IMR-90 (cell line): ENCODE measurements around the gene ZNF433. TPM values are rescaled to one million over a fixed set of nuclear protein-coding genes. Genes with fewer than 3 reads are reported as not detected.

Experiments
- ATAC-seq: fragments of 200-7000 bp; cut with Tn5 transposase; 2 replicates; pipeline ENCODE4 v1.9.1; 2020; ENCODE audit warnings: low read depth, mild to moderate bottlenecking, moderate library complexity
- BruUV-seq: library from RNA; stranded (reverse); fragments of 400-500 nt; replicated peaks from 2 replicates; lab custom pipeline; 2021; lab: Mats Ljungman, UMichigan
- CTCF ChIA-PET: fragments of 300-600 bp; formaldehyde crosslinking; extraction: SDS; loops from one replicate; lab custom pipeline; 2021; ENCODE audit warnings: antibody characterized with exemption; lab: Yijun Ruan, JAX
- POLR2A ChIA-PET: fragments of 300-600 bp; sonication (Branson Sonifier 250); formaldehyde crosslinking; loops from one replicate; lab custom pipeline; 2022; ENCODE audit warnings: antibody characterized with exemption; ENCODE audit not compliant: unreplicated experiment; lab: Charles Lee
- DNase-seq: peaks from one replicate; pipeline ENCODE4 v3.0.0; 2013
- H2AFZ ChIP-seq: replicated peaks from 2 replicates; pipeline ENCODE3; 2013; ENCODE audit warnings: low read length, mild to moderate bottlenecking; ENCODE audit not compliant: poor library complexity
- H2AK5ac ChIP-seq: 2 replicates; pipeline ENCODE4 v1.6.1; 2013; ENCODE audit warnings: low read depth, low read length, inconsistent platforms
- H2AK9ac ChIP-seq: replicated peaks from 2 replicates; pipeline ENCODE3; 2013; ENCODE audit warnings: mild to moderate bottlenecking, low read depth, low read length, moderate library complexity; ENCODE audit not compliant: poor library complexity
- H2BK120ac ChIP-seq: 2 replicates; pipeline ENCODE4 v1.6.1; 2013; ENCODE audit warnings: low read depth, low read length, inconsistent platforms
- H2BK15ac ChIP-seq: 3 replicates; pipeline ENCODE4 v1.6.1; 2013; ENCODE audit warnings: low read depth, low read length, inconsistent platforms
- H2BK20ac ChIP-seq: 2 replicates; pipeline ENCODE4 v1.6.1; 2013; ENCODE audit warnings: low read depth, mild to moderate bottlenecking, inconsistent platforms, low read length, moderate library complexity
- H2BK5ac ChIP-seq: 2 replicates; pipeline ENCODE4 v1.6.1; 2013; ENCODE audit warnings: mild to moderate bottlenecking, low read depth, low read length, inconsistent platforms; ENCODE audit not compliant: poor library complexity, severe bottlenecking
- H3K14ac ChIP-seq: replicated peaks from 2 replicates; pipeline ENCODE4 v1.6.1; 2013; ENCODE audit warnings: low read depth, low read length, inconsistent platforms
- H3K18ac ChIP-seq: 2 replicates; pipeline ENCODE4 v1.6.1; 2013; ENCODE audit warnings: low read depth, low read length, control low read depth
- H3K23ac ChIP-seq: 2 replicates; pipeline ENCODE4 v1.6.1; 2013; ENCODE audit warnings: low read depth, low read length, inconsistent platforms
- H3K27ac ChIP-seq: 2 replicates; pipeline ENCODE4 v1.5.1; 2013; ENCODE audit warnings: mild to moderate bottlenecking, control low read depth, low read length; ENCODE audit not compliant: insufficient read depth
- H3K27me3 ChIP-seq: 2 replicates; pipeline ENCODE4 v1.6.1; 2013; ENCODE audit warnings: low read length; ENCODE audit not compliant: control insufficient read depth, insufficient read depth
- H3K36me3 ChIP-seq: 2 replicates; pipeline ENCODE4 v1.6.1; 2013; ENCODE audit warnings: low read length, mixed read lengths; ENCODE audit not compliant: control insufficient read depth, insufficient read depth
- H3K4ac ChIP-seq: 2 replicates; pipeline ENCODE4 v1.6.1; 2013; ENCODE audit warnings: low read depth, low read length, inconsistent platforms
- H3K4me1 ChIP-seq: 2 replicates; pipeline ENCODE4 v1.6.1; 2013; ENCODE audit warnings: low read length, mixed read lengths; ENCODE audit not compliant: control insufficient read depth, insufficient read depth
- H3K4me2 ChIP-seq: 2 replicates; pipeline ENCODE4 v1.6.1; 2013; ENCODE audit warnings: low read depth, mild to moderate bottlenecking, control low read depth, low read length, moderate library complexity
- H3K4me3 ChIP-seq: 2 replicates; pipeline ENCODE4 v1.5.1; 2013; ENCODE audit warnings: low read depth, mild to moderate bottlenecking, control low read depth, low read length, moderate library complexity; ENCODE audit not compliant: insufficient read depth
- H3K56ac ChIP-seq: 2 replicates; pipeline ENCODE4 v1.6.1; 2013; ENCODE audit warnings: low read length, inconsistent platforms; ENCODE audit not compliant: insufficient read depth; ENCODE audit errors: extremely low read depth
- H3K79me1 ChIP-seq, 2 experiments: 2 replicates each; pipeline ENCODE4 v1.6.1; 2013; ENCODE audit warnings: low read length in 2 of 2, inconsistent platforms in 1 of 2, low read depth in 1 of 2
- H3K9ac ChIP-seq: 2 replicates; pipeline ENCODE4 v1.6.1; 2013; ENCODE audit warnings: low read depth, low read length, control low read depth
- H3K9me1 ChIP-seq: 2 replicates; pipeline ENCODE4 v1.6.1; 2013; ENCODE audit warnings: low read length, inconsistent platforms; ENCODE audit not compliant: insufficient read depth
- H3K9me3 ChIP-seq: 2 replicates; pipeline ENCODE4 v1.6.1; 2013; ENCODE audit warnings: low read length; ENCODE audit not compliant: control insufficient read depth, insufficient read depth
- H4K20me1 ChIP-seq: 2 replicates; pipeline ENCODE4 v1.6.1; 2013; ENCODE audit warnings: low read length, inconsistent platforms; ENCODE audit not compliant: insufficient read depth
- H4K5ac ChIP-seq: 2 replicates; pipeline ENCODE4 v1.6.1; 2013; ENCODE audit warnings: mild to moderate bottlenecking, low read depth, low read length, control low read depth
- H4K8ac ChIP-seq, 2 experiments: 2 replicates each; pipeline ENCODE4 v1.6.1; 2013; ENCODE audit warnings: low read depth in 2 of 2, low read length in 2 of 2, control low read depth in 1 of 2, inconsistent platforms in 1 of 2
- H4K91ac ChIP-seq: 2 replicates; pipeline ENCODE4 v1.6.1; 2013; ENCODE audit warnings: low read depth, low read length, inconsistent platforms; ENCODE audit not compliant: insufficient read depth
- BHLHE40 ChIP-seq: fragments of 150-350 bp; IDR thresholded peaks from 2 replicates; pipeline ENCODE4 v1.6.1; 2016; ENCODE audit warnings: mild to moderate bottlenecking, low read depth, low read length
- CEBPB ChIP-seq: IDR thresholded peaks from 2 replicates; pipeline ENCODE4 v1.6.1; 2012; ENCODE audit warnings: low read depth, low read length, improper control_type of control experiment
- CHD1 ChIP-seq: IDR thresholded peaks from 2 replicates; pipeline ENCODE4 v1.6.1; 2012; ENCODE audit warnings: low read depth, low read length, improper control_type of control experiment
- ELK1 ChIP-seq: fragments of 150-350 bp; IDR thresholded peaks from 2 replicates; pipeline ENCODE4 v1.6.1; 2016; ENCODE audit warnings: low read depth, mild to moderate bottlenecking, low read length, moderate library complexity, borderline replicate concordance
- FOS ChIP-seq: fragments of 150-350 bp; IDR thresholded peaks from 2 replicates; pipeline ENCODE4 v1.6.1; 2016; ENCODE audit warnings: low read depth, low read length
- MAFK ChIP-seq: IDR thresholded peaks from 2 replicates; pipeline ENCODE4 v1.6.1; 2012; ENCODE audit warnings: low read depth, low read length, improper control_type of control experiment
- MAZ ChIP-seq: IDR thresholded peaks from 2 replicates; pipeline ENCODE4 v1.6.1; 2012; ENCODE audit warnings: low read depth, mild to moderate bottlenecking, low read length, improper control_type of control experiment, moderate library complexity, borderline replicate concordance
- MXI1 ChIP-seq: IDR thresholded peaks from 2 replicates; pipeline ENCODE4 v1.6.1; 2012; ENCODE audit warnings: low read depth, mild to moderate bottlenecking, low read length, moderate library complexity, borderline replicate concordance
- NFE2L2 ChIP-seq: fragments of 150-350 bp; IDR thresholded peaks from 2 replicates; pipeline ENCODE4 v1.6.1; 2016; ENCODE audit warnings: low read depth, mild to moderate bottlenecking, low read length
- POLR2A ChIP-seq: IDR thresholded peaks from 2 replicates; pipeline ENCODE4 v1.6.1; 2012; ENCODE audit warnings: mild to moderate bottlenecking, low read depth, low read length
- RAD21 ChIP-seq: IDR thresholded peaks from 2 replicates; pipeline ENCODE4 v1.6.1; 2012; ENCODE audit warnings: low read length, improper control_type of control experiment
- RCOR1 ChIP-seq: IDR thresholded peaks from 2 replicates; pipeline ENCODE4 v1.6.1; 2012; ENCODE audit warnings: mild to moderate bottlenecking, low read length, improper control_type of control experiment; ENCODE audit not compliant: insufficient replicate concordance
- RFX5 ChIP-seq: IDR thresholded peaks from 2 replicates; pipeline ENCODE4 v1.8.0; 2012; ENCODE audit warnings: low read depth, mild to moderate bottlenecking, low read length, moderate library complexity
- SMC3 ChIP-seq: fragments of 150-350 bp; IDR thresholded peaks from 2 replicates; pipeline ENCODE4 v1.6.1; 2016; ENCODE audit warnings: low read depth, mild to moderate bottlenecking, antibody characterized with exemption, low read length, moderate library complexity
- WGBS, 2 experiments: methylation state at CpG; one replicate each; pipeline versions ENCODE4 v1.1.5 to v1.1.7; 2013; ENCODE audit warnings: missing lambda C conversion rate in 2 of 2; ENCODE audit not compliant: insufficient read length in 1 of 2; ENCODE audit errors: extremely low coverage in 2 of 2; 5-methylcytosine and 5-hydroxymethylcytosine counted together
- dilution Hi-C: fragments of 300-500 bp; cut with HindIII; formaldehyde crosslinking; loops from one replicate; pipeline ENCODE4 v1.14.3; 2018; ENCODE audit warnings: low sequenced_read_pairs; ENCODE audit not compliant: unreplicated experiment
- in situ Hi-C: fragments of 300-500 bp; cut with MboI; formaldehyde crosslinking; loops from 3 replicates; pipeline ENCODE4 v1.14.3; 2019; ENCODE audit warnings: low sequenced_read_pairs, inconsistent platforms, mixed read lengths
- intact Hi-C: fragments of 100-400 bp; cut with micrococcal nuclease; formaldehyde crosslinking; loops from 2 replicates; pipeline ENCODE4 v1.10.0; 2022
- polyA plus RNA-seq, 3 experiments: library from polyadenylated mRNA; depleted of rRNA; stranded (reverse); fragments of >200 nt; gene quantifications; 2 replicates each; pipeline ENCODE4 v1.2.3, GENCODE V29; 2012; ENCODE audit warnings: low replicate concordance in 1 of 3
- total RNA-seq: library from RNA; depleted of rRNA; stranded (reverse); fragments of >200 nt; gene quantifications from 2 replicates; pipeline ENCODE4 v1.2.3, GENCODE V29; 2012
- TF ChIP-seq, protein P1 (sequence below): fragments of 150-350 bp; IDR thresholded peaks from 2 replicates; pipeline ENCODE4 v1.6.1; 2017; ENCODE audit warnings: mild to moderate bottlenecking, antibody characterized with exemption, low read length, low read depth

Gene ZNF433
- total and polyA plus RNA-seq, 2 of the 4 experiments (the other 2 are of a cell fraction): 3.5 to 11.1 TPM

GRCh38 chr19:12015753-12016116, 19.7 kb downstream of the ZNF433 start:
- CTCF ChIA-PET: no interaction called here
- intact Hi-C loops: no loop called here
- peaks cover 78% of the 10 kb centered on the region for H3K9me3 ChIP-seq

More at GRCh38 chr19:12015753-12016116, 19.7 kb downstream of the ZNF433 start:
- POLR2A ChIA-PET: no interaction called here
- TF ChIP-seq ELK1 (no peak), FOS (no peak), RAD21 (no peak), RCOR1 (no peak), MAFK (no peak), MXI1 (no peak), BHLHE40 (no peak), RFX5 (no peak), CHD1 (no peak), CEBPB (no peak), NFE2L2 (no peak), MAZ (no peak), SMC3 (no peak), POLR2A (no peak)
- TF ChIP-seq, protein P1, sequence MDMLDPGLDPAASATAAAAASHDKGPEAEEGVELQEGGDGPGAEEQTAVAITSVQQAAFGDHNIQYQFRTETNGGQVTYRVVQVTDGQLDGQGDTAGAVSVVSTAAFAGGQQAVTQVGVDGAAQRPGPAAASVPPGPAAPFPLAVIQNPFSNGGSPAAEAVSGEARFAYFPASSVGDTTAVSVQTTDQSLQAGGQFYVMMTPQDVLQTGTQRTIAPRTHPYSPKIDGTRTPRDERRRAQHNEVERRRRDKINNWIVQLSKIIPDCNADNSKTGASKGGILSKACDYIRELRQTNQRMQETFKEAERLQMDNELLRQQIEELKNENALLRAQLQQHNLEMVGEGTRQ: no peak
- no peaks in the 10 kb centered on the region for H3K27me3 ChIP-seq
- in situ Hi-C loops (no loop called here), dilution Hi-C loops (no loop called here)
- no CpG with 5 or more reads among the region's 2 CpGs for WGBS, 2 experiments
- H3K4ac ChIP-seq: no peak overlapping the region
- H4K91ac ChIP-seq: no peak overlapping the region
- no peak overlapping the region for H4K5ac ChIP-seq
- no peaks in the 10 kb centered on the region for H3K4me1 ChIP-seq
- no peak for ATAC-seq
- no peak overlapping the region for H3K23ac ChIP-seq
- no peak overlapping the region for H3K27ac ChIP-seq
- no peak overlapping the region for H3K56ac ChIP-seq
- H3K4me2 ChIP-seq: no peak overlapping the region
- no peak overlapping the region for H2AK9ac ChIP-seq
- peaks cover 56% of the 10 kb centered on the region for H3K36me3 ChIP-seq
- H3K79me1 ChIP-seq: peaks cover 5 to 11% of the 10 kb centered on the region in 2 experiments
- no peak overlapping the region for H3K14ac ChIP-seq
- H2AFZ ChIP-seq: no peak overlapping the region
- no peak overlapping the region for H2BK120ac ChIP-seq
- no peak overlapping the region for H2BK5ac ChIP-seq
- H4K8ac ChIP-seq: no peak overlapping the region
- no peak overlapping the region for H3K4me3 ChIP-seq
- H4K20me1 ChIP-seq: no peaks in the 10 kb centered on the region
- no peak overlapping the region for H2BK15ac ChIP-seq
- H3K9me1 ChIP-seq: no peaks in the 10 kb centered on the region
- DNase-seq: no peak
- no peak overlapping the region for H3K18ac ChIP-seq
- no peak overlapping the region for H3K9ac ChIP-seq
- no peak overlapping the region for H2AK5ac ChIP-seq
- no peak overlapping the region for H2BK20ac ChIP-seq
- BruUV-seq: no TSS peak
